Kidney (tissue), 14 donors: ENCODE measurements around the gene EZH1. TPM values are rescaled to one million over a fixed set of nuclear protein-coding genes. Genes with fewer than 3 reads are reported as not detected.

Experiments used
- DNase-seq, 5 donors: peaks; one replicate each; pipeline ENCODE4 v3.0.0-alpha.2; 2013 to 2020
- FAIRE-seq: peaks from 2 replicates; lab custom pipeline; 2012; peaks lifted over from hg19 to GRCh38; lab: Jason Lieb, UNC
- H3K27ac ChIP-seq, 2 donors: one replicate each; pipeline ENCODE4 v1.7.0; 2013; ENCODE audit warnings: low read depth in 2 of 2, low read length in 2 of 2, inconsistent platforms in 1 of 2
- H3K27me3 ChIP-seq: one replicate; pipeline ENCODE4 v1.7.1; 2013; ENCODE audit warnings: low read length, inconsistent platforms; ENCODE audit not compliant: control insufficient read depth, insufficient read depth
- H3K36me3 ChIP-seq, 3 donors: one replicate each; pipeline versions ENCODE4 v1.7.0 to v1.7.1; 2013; ENCODE audit warnings: low read length in 3 of 3, control low read depth in 1 of 3, inconsistent platforms in 1 of 3; ENCODE audit not compliant: insufficient read depth in 3 of 3, control insufficient read depth in 2 of 3
- H3K4me1 ChIP-seq, 3 donors: one replicate each; pipeline versions ENCODE4 v1.7.0 to v1.7.1; 2013; ENCODE audit warnings: low read length in 3 of 3, inconsistent platforms in 1 of 3, low read depth in 1 of 3; ENCODE audit not compliant: control insufficient read depth in 2 of 3, insufficient read depth in 2 of 3
- H3K4me3 ChIP-seq, 3 donors: one replicate each; pipeline versions ENCODE4 v1.7.0 to v1.8.1; 2013; ENCODE audit warnings: low read length in 3 of 3, control low read depth in 1 of 3, inconsistent platforms in 1 of 3
- H3K9ac ChIP-seq, 3 donors: one replicate each; pipeline versions ENCODE4 v1.7.0 to v1.7.1; 2013; ENCODE audit warnings: low read length in 3 of 3, control low read depth in 1 of 3, inconsistent platforms in 1 of 3
- H3K9me3 ChIP-seq, 3 donors: one replicate each; pipeline versions ENCODE4 v1.7.0 to v1.7.1; 2013; ENCODE audit warnings: low read length in 3 of 3, control low read depth in 1 of 3, inconsistent platforms in 1 of 3; ENCODE audit not compliant: control insufficient read depth in 2 of 3, insufficient read depth in 1 of 3
- CTCF ChIP-seq: IDR thresholded peaks from 3 replicates; pipeline ENCODE4 v1.5.1; 2012; ENCODE audit warnings: mild to moderate bottlenecking, moderate library complexity, borderline replicate concordance; ENCODE audit not compliant: insufficient read depth; ENCODE audit errors: extremely low read depth
- intact Hi-C: fragments of 100-400 bp; cut with DNase I; formaldehyde crosslinking; loops from one replicate; pipeline ENCODE4 v1.11.1; 2022
- polyA plus RNA-seq: library from polyadenylated mRNA; stranded (reverse); fragments of 350-450 nt; fragmentation: Illumina TruSeq; extraction: RNeasy Lipid Tissue Mini Kit (QIAGEN cat#74804); gene quantifications from one replicate; pipeline ENCODE4 v1.2.3, GENCODE V29; 2014; ENCODE audit warnings: low read depth, low replicate concordance; ENCODE audit not compliant: insufficient read depth
- total RNA-seq: library from RNA; stranded (reverse); fragmentation: NEBNext Ultra II Directional; extraction: Animal tissue kit (Norgen Biotek cat#: 25700); gene quantifications from one replicate; pipeline ENCODE4 v1.2.1, GENCODE V29; 2021
- donor health status: control.
- donor health status: control.
- donor health status: control.
- donor health status: control.
- donor health status: control.
- donor health status: DM: yes; HTN: yes; CAD: no.
- donor health status: Normal renal cell carcinoma (clear cell type).

The EZH1 gene
- total and polyA plus RNA-seq, 2 donors from 2014 or later, result 20.8 to 59.2 TPM

DNA sequence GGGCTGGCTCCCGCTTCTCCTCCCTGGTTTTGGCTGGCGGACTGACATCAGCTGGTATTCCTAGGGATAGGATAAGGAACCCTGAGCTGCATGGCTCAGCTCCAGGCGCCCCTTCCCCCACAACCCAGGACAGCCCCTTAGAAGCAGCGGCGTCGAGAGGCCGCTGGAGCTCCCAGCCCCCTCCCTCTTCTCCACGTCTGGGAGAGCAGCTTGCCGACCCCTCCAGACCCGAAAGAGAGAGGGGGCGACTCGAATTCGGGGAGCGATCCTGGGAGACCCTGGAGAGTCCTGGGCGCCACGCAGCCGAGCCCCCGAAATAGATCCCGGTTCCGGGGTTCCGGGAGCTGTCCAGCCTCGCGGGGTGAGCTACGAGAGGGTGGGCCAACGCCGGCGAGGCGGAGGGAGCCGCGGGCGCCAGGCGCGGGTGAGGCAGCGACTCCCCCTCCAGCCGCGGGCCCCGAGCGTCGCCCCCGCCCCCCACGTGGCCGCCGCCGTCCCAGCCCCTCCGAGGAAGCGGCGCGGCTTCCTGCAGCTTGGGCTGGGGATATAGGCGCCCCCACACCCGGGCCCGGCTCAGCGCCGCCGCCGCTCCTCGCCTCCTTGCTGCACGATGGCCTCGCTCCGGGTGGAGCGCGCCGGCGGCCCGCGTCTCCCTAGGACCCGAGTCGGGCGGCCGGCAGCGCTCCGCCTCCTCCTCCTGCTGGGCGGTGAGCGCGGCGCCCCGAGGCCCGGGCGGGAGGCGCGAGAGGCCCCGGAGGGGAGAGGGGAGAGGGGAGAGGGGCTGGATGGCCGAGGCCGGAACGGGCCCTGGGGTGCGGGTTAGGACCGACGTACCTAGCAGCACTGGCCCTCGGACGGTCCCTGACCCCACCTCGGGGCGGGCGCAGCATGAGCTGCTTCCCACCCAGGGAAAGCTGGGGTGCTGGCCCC is 16.1 kb upstream of the EZH1 start, which contains the start of gene RAMP2:
Gene RAMP2 (plus strand): TSS at position 576 of the 930 bp plus-strand sequence. CDS start 35 bp downstream, at position 611.
- Histone ChIP-seq H3K27me3 (no peaks in the 10 kb centered on the region), H3K9me3 (no peaks in the 10 kb centered on the region), H3K27ac (peak within 1 kb of the TSS; percentile 51 to 67), H3K36me3 (no peaks in the 10 kb centered on the region), H3K4me1 (peaks cover 0 to 9% (median 0%) of the 10 kb centered on the region in 3 donors), H3K4me3 (peak within 1 kb of the TSS; percentile 20 to 36 (median 36)), H3K9ac (peak within 1 kb of the TSS in 2 of 3 donors; percentile 32 to 46)
- intact Hi-C loops, result no loop called here
- TF ChIP-seq CTCF, result no peak
- no peak for FAIRE-seq
- peak; percentile 59 to 81 (median 73) for DNase-seq

GRCh38 chr17:42759982-42760651 is 15.3 kb upstream of the EZH1 start:
- Histone ChIP-seq H3K9me3 (no peaks in the 10 kb centered on the region), H3K4me3 (peak overlapping the region in 2 of 3 donors; percentile 8 to 36), H3K27me3 (no peaks in the 10 kb centered on the region), H3K4me1 (peaks cover 0 to 9% (median 0%) of the 10 kb centered on the region in 3 donors), H3K36me3 (no peaks in the 10 kb centered on the region), H3K27ac (no peak overlapping the region), H3K9ac (no peak overlapping the region)
- intact Hi-C loops, result no loop called here
- DNase-seq, result no peak
- FAIRE-seq, result no peak
- TF ChIP-seq CTCF, result no peak

DNA sequence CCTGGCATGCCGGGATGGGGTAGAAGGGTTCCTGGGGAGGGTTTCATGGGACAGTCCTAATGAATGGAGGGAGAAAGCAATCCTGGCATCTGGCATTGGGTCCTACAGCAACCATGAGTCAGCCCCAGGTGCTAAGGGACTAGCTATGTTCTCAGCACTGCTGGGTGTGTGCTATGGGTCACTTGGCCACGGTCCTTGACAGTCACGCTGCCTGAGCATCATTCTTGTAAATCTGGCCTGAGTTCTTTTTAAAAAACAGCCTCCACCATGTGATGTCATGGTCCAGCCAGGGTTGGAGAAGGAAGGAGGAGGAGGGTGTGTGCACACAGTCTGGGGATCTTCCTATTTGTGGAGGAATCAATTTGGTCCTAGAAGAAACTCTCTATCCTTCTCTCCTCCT is 9.9 kb upstream of the EZH1 start:
- no peak for TF ChIP-seq CTCF
- DNase-seq (peak in 2 of 5 donors; percentile 14 to 82), FAIRE-seq (no peak)
- no peak overlapping the region for H3K4me3 ChIP-seq
- H3K27ac ChIP-seq, result no peak overlapping the region
- no peaks in the 10 kb centered on the region for H3K27me3 ChIP-seq
- no peak overlapping the region for H3K9ac ChIP-seq
- H3K36me3 ChIP-seq, result no peaks in the 10 kb centered on the region
- no peaks in the 10 kb centered on the region for H3K9me3 ChIP-seq
- intact Hi-C loops, result no loop called here
- peaks cover 0 to 4% (median 0%) of the 10 kb centered on the region in 3 donors for H3K4me1 ChIP-seq
